Trophoblast cell (in vitro differentiated cells and primary cell): Measurements from ENCODE around the gene PTPRT.

ENCODE experiments used
- DNase-seq, 2 donors: peaks; one replicate each; pipeline ENCODE4 v3.0.0-alpha.2; 2016
- H2AFZ ChIP-seq: 2 replicates; pipeline ENCODE4 v1.6.1; 2013; ENCODE audit warnings: low read length, moderate library complexity, mild to moderate bottlenecking; ENCODE audit not compliant: insufficient read depth, poor library complexity
- H2AK5ac ChIP-seq: 2 replicates; pipeline ENCODE4 v1.6.1; 2013; ENCODE audit warnings: mild to moderate bottlenecking, low read length
- H2BK120ac ChIP-seq: 2 replicates; pipeline ENCODE4 v1.6.1; 2013; ENCODE audit warnings: low read length, mild to moderate bottlenecking, moderate library complexity; ENCODE audit not compliant: insufficient read depth, poor library complexity
- H2BK12ac ChIP-seq: 2 replicates; pipeline ENCODE4 v1.6.1; 2013; ENCODE audit warnings: mild to moderate bottlenecking, low read length, moderate library complexity
- H2BK5ac ChIP-seq: 2 replicates; pipeline ENCODE4 v1.6.1; 2013; ENCODE audit warnings: low read length, low read depth, moderate library complexity, mild to moderate bottlenecking; ENCODE audit not compliant: poor library complexity
- H3K14ac ChIP-seq: 2 replicates; pipeline ENCODE4 v1.6.1; 2013; ENCODE audit warnings: mild to moderate bottlenecking, low read length
- H3K18ac ChIP-seq: 2 replicates; pipeline ENCODE4 v1.6.1; 2013; ENCODE audit warnings: mild to moderate bottlenecking, low read length
- H3K23ac ChIP-seq: 2 replicates; pipeline ENCODE4 v1.6.1; 2013; ENCODE audit warnings: low read length
- H3K27ac ChIP-seq: 2 replicates; pipeline ENCODE4 v1.5.1; 2013; ENCODE audit warnings: low read depth, mild to moderate bottlenecking, inconsistent platforms, low read length, moderate library complexity
- H3K27me3 ChIP-seq: 2 replicates; pipeline ENCODE4 v1.6.1; 2013; ENCODE audit warnings: inconsistent platforms, mild to moderate bottlenecking, low read length, moderate library complexity; ENCODE audit not compliant: insufficient read depth
- H3K36me3 ChIP-seq, 2 experiments: 1 replicate in 1 of 2; 2 replicates in 1 of 2; pipeline ENCODE4 v1.6.1; 2013; ENCODE audit warnings: low read length in 2 of 2, mild to moderate bottlenecking in 2 of 2, moderate library complexity in 1 of 2; ENCODE audit not compliant: insufficient read depth in 2 of 2, control insufficient read depth in 1 of 2
- H3K4ac ChIP-seq: 2 replicates; pipeline ENCODE4 v1.6.1; 2013; ENCODE audit warnings: low read depth, mild to moderate bottlenecking, low read length, moderate library complexity
- H3K4me1 ChIP-seq, 2 experiments: 1 replicate in 1 of 2; 2 replicates in 1 of 2; pipeline ENCODE4 v1.6.1; 2013; ENCODE audit warnings: low read length in 2 of 2, mild to moderate bottlenecking in 2 of 2, moderate library complexity in 1 of 2; ENCODE audit not compliant: insufficient read depth in 2 of 2, control insufficient read depth in 1 of 2
- H3K4me2 ChIP-seq: 2 replicates; pipeline ENCODE4 v1.6.1; 2013; ENCODE audit warnings: inconsistent platforms, mild to moderate bottlenecking, low read length, moderate library complexity
- H3K4me3 ChIP-seq: 2 replicates; pipeline ENCODE4 v1.5.1; 2013; ENCODE audit warnings: mild to moderate bottlenecking, low read depth, low read length, inconsistent platforms
- H3K79me1 ChIP-seq: one replicate; pipeline ENCODE4 v1.6.1; 2013; ENCODE audit warnings: low read length
- H3K79me2 ChIP-seq: 2 replicates; pipeline ENCODE4 v1.6.1; 2013; ENCODE audit warnings: low read length, mild to moderate bottlenecking; ENCODE audit not compliant: control insufficient read depth, insufficient read depth, poor library complexity
- H3K9ac ChIP-seq: 2 replicates; pipeline ENCODE4 v1.6.1; 2013; ENCODE audit warnings: mild to moderate bottlenecking, low read length
- H3K9me3 ChIP-seq: 2 replicates; pipeline ENCODE4 v1.6.1; 2013; ENCODE audit warnings: low read depth, mild to moderate bottlenecking, control low read depth, inconsistent platforms, low read length; ENCODE audit not compliant: insufficient read depth
- H4K12ac ChIP-seq: 2 replicates; pipeline ENCODE4 v1.6.1; 2013; ENCODE audit warnings: low read depth, mild to moderate bottlenecking, low read length, moderate library complexity
- H4K8ac ChIP-seq: 2 replicates; pipeline ENCODE4 v1.6.1; 2013; ENCODE audit warnings: low read depth, mild to moderate bottlenecking, low read length, moderate library complexity
- H4K91ac ChIP-seq: one replicate; pipeline ENCODE4 v1.6.1; 2013; ENCODE audit warnings: low read depth, mild to moderate bottlenecking, low read length, moderate library complexity
- WGBS: extraction: QIAGEN DNeasy Blood & Tissue Kit; methylation state at CpG from one replicate; pipeline ENCODE4 v1.1.7; 2013; ENCODE audit warnings: missing lambda C conversion rate; ENCODE audit not compliant: insufficient read length, insufficient coverage; ENCODE audit errors: extremely low coverage; 5-methylcytosine and 5-hydroxymethylcytosine counted together

PTPRT gene

GRCh38 chr20:42112161-42112560 is 1077.5 kb downstream of the PTPRT start:
- Histone ChIP-seq H3K4ac (no peak overlapping the region), H3K4me1 (no peaks in the 10 kb centered on the region), H2BK120ac (no peak overlapping the region), H3K4me3 (no peak overlapping the region), H3K18ac (no peak overlapping the region), H3K79me2 (no peaks in the 10 kb centered on the region), H3K79me1 (no peaks in the 10 kb centered on the region), H3K9me3 (no peaks in the 10 kb centered on the region), H4K8ac (no peak overlapping the region), H2AK5ac (no peak overlapping the region), H2BK12ac (no peak overlapping the region), H3K9ac (no peak overlapping the region), H4K91ac (no peak overlapping the region), H3K23ac (no peak overlapping the region), H3K4me2 (no peak overlapping the region), H4K12ac (no peak overlapping the region), H3K14ac (no peak overlapping the region), H3K27me3 (peaks cover 2% of the 10 kb centered on the region), H2BK5ac (no peak overlapping the region), H3K27ac (no peak overlapping the region), H3K36me3 (no peaks in the 10 kb centered on the region), H2AFZ (no peak overlapping the region)
- DNase-seq: no peak
- no CpG with 5 or more reads among the region's 5 CpGs for WGBS

GRCh38 chr20:42111349-42111748 is 1078.4 kb downstream of the PTPRT start:
- no peak overlapping the region for H2BK12ac ChIP-seq
- no peak overlapping the region for H3K4me3 ChIP-seq
- H3K4me2 ChIP-seq: no peak overlapping the region
- no peak overlapping the region for H3K4ac ChIP-seq
- H2BK120ac ChIP-seq: no peak overlapping the region
- H3K79me1 ChIP-seq: no peaks in the 10 kb centered on the region
- peaks cover 2% of the 10 kb centered on the region for H3K27me3 ChIP-seq
- no peak overlapping the region for H2AK5ac ChIP-seq
- no peak overlapping the region for H3K14ac ChIP-seq
- no peaks in the 10 kb centered on the region for H3K4me1 ChIP-seq
- no peak overlapping the region for H4K8ac ChIP-seq
- H3K36me3 ChIP-seq: no peaks in the 10 kb centered on the region
- no peak overlapping the region for H2AFZ ChIP-seq
- no peak overlapping the region for H3K18ac ChIP-seq
- no peak for DNase-seq
- WGBS: no CpG with 5 or more reads among the region's 1 CpG
- no peaks in the 10 kb centered on the region for H3K9me3 ChIP-seq
- no peak overlapping the region for H4K12ac ChIP-seq
- no peak overlapping the region for H4K91ac ChIP-seq
- no peak overlapping the region for H3K27ac ChIP-seq
- no peak overlapping the region for H3K9ac ChIP-seq
- H2BK5ac ChIP-seq: no peak overlapping the region
- no peaks in the 10 kb centered on the region for H3K79me2 ChIP-seq
- no peak overlapping the region for H3K23ac ChIP-seq

- no peak overlapping the region for H2AK5ac ChIP-seq
- H4K91ac ChIP-seq: no peak overlapping the region
- H2BK12ac ChIP-seq: no peak overlapping the region
- no peak overlapping the region for H3K4me3 ChIP-seq
- no peaks in the 10 kb centered on the region for H3K79me2 ChIP-seq
- no peak overlapping the region for H2BK120ac ChIP-seq
- H3K27me3 ChIP-seq: peaks cover 2% of the 10 kb centered on the region
- H3K4ac ChIP-seq: no peak overlapping the region
- H3K18ac ChIP-seq: no peak overlapping the region
- H3K9me3 ChIP-seq: no peaks in the 10 kb centered on the region
- no peak overlapping the region for H2BK5ac ChIP-seq
- no peak overlapping the region for H3K27ac ChIP-seq
- no peak overlapping the region for H3K4me2 ChIP-seq
- H3K4me1 ChIP-seq: no peaks in the 10 kb centered on the region
- no peak overlapping the region for H3K14ac ChIP-seq
- no CpG with 5 or more reads among the region's 15 CpGs for WGBS
- no peak overlapping the region for H4K8ac ChIP-seq
- H2AFZ ChIP-seq: no peak overlapping the region
- H3K36me3 ChIP-seq: no peaks in the 10 kb centered on the region
- H4K12ac ChIP-seq: no peak overlapping the region
- no peaks in the 10 kb centered on the region for H3K79me1 ChIP-seq
- no peak for DNase-seq
- H3K23ac ChIP-seq: no peak overlapping the region
- H3K9ac ChIP-seq: no peak overlapping the region
Measured at GRCh38 chr20:42110301-42110700, 1079.4 kb downstream of the PTPRT start.

GRCh38 chr20:42102000-42102399 is 1087.7 kb downstream of the PTPRT start:
- H3K23ac ChIP-seq: no peak overlapping the region
- H3K4ac ChIP-seq: no peak overlapping the region
- H3K27me3 ChIP-seq: no peaks in the 10 kb centered on the region
- no peak overlapping the region for H3K4me2 ChIP-seq
- no peak overlapping the region for H4K91ac ChIP-seq
- peaks cover 1% of the 10 kb centered on the region for H3K9me3 ChIP-seq
- no peak for DNase-seq
- no peak overlapping the region for H4K12ac ChIP-seq
- no peak overlapping the region for H2AFZ ChIP-seq
- H3K14ac ChIP-seq: no peak overlapping the region
- H4K8ac ChIP-seq: no peak overlapping the region
- no peaks in the 10 kb centered on the region for H3K79me2 ChIP-seq
- no peak overlapping the region for H2BK120ac ChIP-seq
- H3K4me3 ChIP-seq: no peak overlapping the region
- no peak overlapping the region for H3K27ac ChIP-seq
- no peaks in the 10 kb centered on the region for H3K4me1 ChIP-seq
- H3K36me3 ChIP-seq: no peaks in the 10 kb centered on the region
- no peak overlapping the region for H2BK5ac ChIP-seq
- no peak overlapping the region for H3K18ac ChIP-seq
- H3K9ac ChIP-seq: no peak overlapping the region
- no CpG with 5 or more reads among the region's 12 CpGs for WGBS
- H2AK5ac ChIP-seq: no peak overlapping the region
- no peak overlapping the region for H2BK12ac ChIP-seq
- no peaks in the 10 kb centered on the region for H3K79me1 ChIP-seq
